Neural progenitor cell (in vitro differentiated cells): ENCODE data around the gene TEX35. TPM values are rescaled to one million over a fixed set of nuclear protein-coding genes. Genes with fewer than 3 reads are reported as not detected.

Source experiments
- DNase-seq: peaks from one replicate; pipeline ENCODE4 v3.0.0-alpha.2; 2016; ENCODE audit warnings: low spot score
- H2AFZ ChIP-seq: fragments of 200-600 bp; sonication (generic); replicated peaks from 2 replicates; pipeline ENCODE4 v1.6.1; 2016; ENCODE audit warnings: antibody characterized with exemption
- H3F3A ChIP-seq: fragments of 200-600 bp; sonication (generic); 2 replicates; pipeline ENCODE4 v1.6.1; 2016; ENCODE audit warnings: antibody characterized with exemption, low read depth
- H3K27ac ChIP-seq: fragments of 200-600 bp; sonication (generic); 2 replicates; pipeline ENCODE4 v1.5.1; 2016; ENCODE audit warnings: mild to moderate bottlenecking
- H3K27me3 ChIP-seq: fragments of 200-600 bp; sonication (generic); 2 replicates; pipeline ENCODE4 v1.6.1; 2016; ENCODE audit warnings: mild to moderate bottlenecking, moderate library complexity
- H3K36me3 ChIP-seq: fragments of 200-600 bp; sonication (generic); 2 replicates; pipeline ENCODE4 v1.5.1; 2016
- H3K4me1 ChIP-seq: fragments of 200-600 bp; sonication (generic); 2 replicates; pipeline ENCODE4 v1.6.1; 2016; ENCODE audit warnings: mixed run types
- H3K4me2 ChIP-seq: fragments of 200-600 bp; sonication (generic); 2 replicates; pipeline ENCODE4 v1.6.1; 2016
- H3K4me3 ChIP-seq: fragments of 200-600 bp; sonication (generic); 2 replicates; pipeline ENCODE4 v1.5.1; 2016
- H3K79me2 ChIP-seq: fragments of 200-600 bp; sonication (generic); 2 replicates; pipeline ENCODE4 v1.6.1; 2016; ENCODE audit warnings: low read depth
- H3K9ac ChIP-seq: fragments of 200-600 bp; sonication (generic); 2 replicates; pipeline ENCODE4 v1.6.1; 2016
- H3K9me3 ChIP-seq: fragments of 200-600 bp; sonication (generic); 2 replicates; pipeline ENCODE4 v1.5.1; 2016; ENCODE audit warnings: low read depth
- H4K20me1 ChIP-seq: fragments of 200-600 bp; sonication (generic); 2 replicates; pipeline ENCODE4 v1.6.1; 2016; ENCODE audit warnings: low read depth
- H3K27ac Mint-ChIP-seq: 3 replicates; pipeline ENCODE4 v1.8.0; 2021; ENCODE audit warnings: mixed read lengths
- H3K27me3 Mint-ChIP-seq: 2 replicates; pipeline ENCODE4 v1.8.0; 2022; ENCODE audit warnings: low read depth, mild to moderate bottlenecking, inconsistent platforms, moderate library complexity, mixed read lengths; ENCODE audit not compliant: insufficient read depth
- H3K36me3 Mint-ChIP-seq: 3 replicates; pipeline ENCODE4 v1.8.0; 2021; ENCODE audit warnings: mixed read lengths
- H3K4me1 Mint-ChIP-seq: 3 replicates; pipeline ENCODE4 v1.8.0; 2021; ENCODE audit warnings: mixed read lengths
- H3K4me3 Mint-ChIP-seq: 3 replicates; pipeline ENCODE4 v1.8.0; 2021; ENCODE audit warnings: mild to moderate bottlenecking, moderate library complexity, mixed read lengths
- H3K9me3 Mint-ChIP-seq: 3 replicates; pipeline ENCODE4 v1.8.0; 2020; ENCODE audit warnings: mixed read lengths
- CTCF ChIP-seq: fragments of 200-600 bp; sonication (generic); IDR thresholded peaks from 2 replicates; pipeline ENCODE4 v1.5.1; 2017; ENCODE audit warnings: antibody characterized with exemption, mild to moderate bottlenecking
- EZH2 ChIP-seq: fragments of 200-600 bp; sonication (generic); IDR thresholded peaks from 2 replicates; pipeline ENCODE4 v1.6.1; 2017; ENCODE audit warnings: antibody characterized with exemption, mild to moderate bottlenecking, moderate library complexity
- EZH2phosphoT487 ChIP-seq: fragments of 200-600 bp; sonication (generic); IDR thresholded peaks from 2 replicates; pipeline ENCODE4 v1.6.1; 2017; ENCODE audit warnings: antibody characterized with exemption
- total RNA-seq: library from RNA; depleted of rRNA; stranded (reverse); fragments of >200 nt; gene quantifications from 2 replicates; pipeline ENCODE4 v1.2.3, GENCODE V29; 2015; ENCODE audit warnings: low replicate concordance

The TEX35 gene
- total RNA-seq, 1 donor from 2014 or later: not detected

DNA sequence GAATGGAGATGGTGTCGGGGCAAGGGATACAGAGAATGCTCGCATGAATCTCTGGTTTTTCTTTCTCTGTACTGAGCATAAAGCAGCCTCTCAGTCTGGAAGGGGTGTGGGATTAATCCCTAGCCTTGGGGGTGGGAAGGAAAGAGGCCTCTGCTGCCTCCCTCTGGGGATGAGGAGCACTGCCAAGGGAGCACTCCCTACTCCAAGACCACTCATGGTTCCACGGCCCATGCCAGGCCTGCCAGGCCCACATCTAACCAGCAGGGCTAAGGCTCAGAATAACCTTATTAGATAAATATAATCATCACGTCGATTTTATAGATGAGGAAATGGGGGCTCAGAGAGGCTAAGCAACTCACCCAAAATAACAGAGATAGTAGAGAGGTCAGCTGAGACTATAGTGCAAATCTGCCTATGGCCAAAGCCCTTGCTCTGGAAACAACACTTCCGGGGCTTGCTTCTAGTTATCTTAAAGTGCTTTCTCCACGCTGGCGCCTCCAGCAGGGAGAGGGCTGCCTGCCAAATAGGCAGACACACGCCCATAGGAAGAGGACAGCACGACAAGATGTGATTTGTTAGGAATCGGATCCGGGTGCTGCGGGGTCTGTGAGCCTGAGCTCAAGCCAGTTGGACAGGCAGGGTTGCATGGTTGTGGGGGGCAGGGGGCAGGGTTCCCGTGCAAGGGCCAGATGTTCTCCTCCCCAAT lies 522 bp downstream of the TEX35 start:
- Histone ChIP-seq H3F3A (no peaks in the 10 kb centered on the region), H3K79me2 (no peaks in the 10 kb centered on the region), H3K4me1 (no peaks in the 10 kb centered on the region), H3K27me3 (no peaks in the 10 kb centered on the region), H3K4me2 (no peak overlapping the region), H3K27ac (no peak overlapping the region), H3K4me3 (no peak overlapping the region), H3K9me3 (no peaks in the 10 kb centered on the region), H3K36me3 (no peaks in the 10 kb centered on the region), H4K20me1 (no peaks in the 10 kb centered on the region), H2AFZ (peak overlapping the region; percentile 96), H3K9ac (no peak overlapping the region)
- Mint-ChIP-seq H3K4me1 (peaks cover 4% of the 10 kb centered on the region), H3K27ac (no peak overlapping the region), H3K27me3 (peaks cover 6% of the 10 kb centered on the region), H3K9me3 (no peaks in the 10 kb centered on the region), H3K4me3 (no peak overlapping the region), H3K36me3 (no peaks in the 10 kb centered on the region)
- peak; percentile 36 for TF ChIP-seq CTCF
- no peak for TF ChIP-seq EZH2phosphoT487
- no peak for TF ChIP-seq EZH2
- peak; percentile 24 for DNase-seq

- Histone ChIP-seq H3K9ac (no peak overlapping the region), H3K4me1 (no peaks in the 10 kb centered on the region), H3K79me2 (no peaks in the 10 kb centered on the region), H2AFZ (no peak overlapping the region), H3K27ac (no peak overlapping the region), H3K27me3 (no peaks in the 10 kb centered on the region), H3K4me3 (no peak overlapping the region), H4K20me1 (no peaks in the 10 kb centered on the region), H3K36me3 (no peaks in the 10 kb centered on the region), H3K9me3 (no peaks in the 10 kb centered on the region), H3K4me2 (no peak overlapping the region), H3F3A (no peaks in the 10 kb centered on the region)
- TF ChIP-seq EZH2: no peak
- no peak for TF ChIP-seq EZH2phosphoT487
- no peak for TF ChIP-seq CTCF
- Mint-ChIP-seq H3K9me3 (no peaks in the 10 kb centered on the region), H3K4me1 (peaks cover 4% of the 10 kb centered on the region), H3K36me3 (no peaks in the 10 kb centered on the region), H3K27ac (no peak overlapping the region), H3K4me3 (no peak overlapping the region), H3K27me3 (peaks cover 4% of the 10 kb centered on the region)
- no peak for DNase-seq
Measured at GRCh38 chr1:178516110-178516509, 3.2 kb downstream of the TEX35 start.

DNA sequence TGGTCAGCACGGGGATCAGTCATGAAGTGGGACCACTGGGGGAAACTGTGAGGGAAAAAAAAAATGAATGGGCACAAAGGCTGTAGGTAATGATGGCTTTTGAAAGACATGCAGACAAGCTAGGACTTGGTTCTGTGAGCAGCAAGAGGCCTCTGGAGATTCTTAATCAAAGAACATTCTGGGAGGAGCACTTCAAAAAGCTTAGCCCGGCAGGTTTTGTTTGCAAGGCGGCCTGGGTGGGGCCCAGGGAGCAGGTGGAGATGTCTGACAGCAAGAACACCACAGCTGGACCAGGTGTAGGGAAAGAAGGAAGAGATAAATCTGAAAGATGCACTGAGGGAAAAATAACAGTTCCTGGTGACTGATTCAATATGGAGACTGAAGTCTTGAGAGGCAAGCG lies 6.0 kb downstream of the TEX35 start:
- H3K27me3 ChIP-seq: no peaks in the 10 kb centered on the region
- H4K20me1 ChIP-seq: no peaks in the 10 kb centered on the region
- no peaks in the 10 kb centered on the region for H3K36me3 ChIP-seq
- H3K4me2 ChIP-seq: no peak overlapping the region
- DNase-seq: no peak
- H2AFZ ChIP-seq: peak overlapping the region; percentile 44
- H3K9me3 Mint-ChIP-seq: no peaks in the 10 kb centered on the region
- no peak overlapping the region for H3K27ac Mint-ChIP-seq
- H3K27me3 Mint-ChIP-seq: no peaks in the 10 kb centered on the region
- no peak overlapping the region for H3K27ac ChIP-seq
- no peaks in the 10 kb centered on the region for H3K4me1 ChIP-seq
- no peak overlapping the region for H3K4me3 ChIP-seq
- H3K36me3 Mint-ChIP-seq: no peaks in the 10 kb centered on the region
- H3K9me3 ChIP-seq: no peaks in the 10 kb centered on the region
- TF ChIP-seq CTCF: no peak
- no peak for TF ChIP-seq EZH2phosphoT487
- TF ChIP-seq EZH2: no peak
- peaks cover 4% of the 10 kb centered on the region for H3K4me1 Mint-ChIP-seq
- H3K79me2 ChIP-seq: no peaks in the 10 kb centered on the region
- no peaks in the 10 kb centered on the region for H3F3A ChIP-seq
- H3K9ac ChIP-seq: no peak overlapping the region
- no peak overlapping the region for H3K4me3 Mint-ChIP-seq
